A549 (cell line): ENCODE data around the gene BBIP1. TPM values are rescaled to one million over a fixed set of nuclear protein-coding genes. Genes with fewer than 3 reads are reported as not detected.

Source experiments
- ATAC-seq, 2 experiments: fragments of 200-7000 bp in 1 of 2; fragments of >200 bp in 1 of 2; cut with Nextera tagmentation in 1 of 2; cut with Tn5 transposase in 1 of 2; 3 replicates each; pipeline versions ENCODE4 v1.8.0 to v1.9.1; 2018 to 2020; ENCODE audit warnings: mild to moderate bottlenecking in 1 of 2, moderate library complexity in 1 of 2
- CTCF ChIA-PET: fragments of 300-600 bp; sonication (Branson Sonifier 250); formaldehyde crosslinking; extraction: SDS; loops from one replicate; lab custom pipeline; 2021; ENCODE audit warnings: antibody characterized with exemption, inconsistent platforms; lab: Yijun Ruan, JAX
- POLR2A ChIA-PET: fragments of 350-600 bp; formaldehyde crosslinking; extraction: SDS; loops from one replicate; lab custom pipeline; 2021; ENCODE audit warnings: antibody characterized with exemption, inconsistent platforms; lab: Yijun Ruan, JAX
- DNase-seq, 2 experiments: peaks; one replicate each; pipeline versions ENCODE4 v3.0.0 to v3.0.0-alpha.2; 2011 to 2016; ENCODE audit warnings: low read depth in 1 of 2, low spot score in 1 of 2
- FAIRE-seq: peaks from 2 replicates; lab custom pipeline; 2011; peaks lifted over from hg19 to GRCh38; lab: Jason Lieb, UNC
- H3K27ac ChIP-seq, 2 experiments: fragments of >200 bp; sonication (Bioruptor Twin); formaldehyde crosslinking; 3 replicates each; pipeline ENCODE4 v1.5.1; 2016 to 2017
- H3K4me1 ChIP-seq: fragments of >200 bp; sonication (Bioruptor Twin); formaldehyde crosslinking; 3 replicates; pipeline ENCODE4 v1.6.1; 2016
- H3K4me2 ChIP-seq: fragments of >200 bp; sonication (Bioruptor Twin); formaldehyde crosslinking; 3 replicates; pipeline ENCODE4 v1.6.1; 2016
- H3K4me3 ChIP-seq: fragments of >200 bp; sonication (Bioruptor Twin); formaldehyde crosslinking; 3 replicates; pipeline ENCODE4 v1.5.1; 2016
- H3K9me3 ChIP-seq: fragments of >200 bp; sonication (Bioruptor Twin); formaldehyde crosslinking; 3 replicates; pipeline ENCODE4 v1.6.1; 2016
- ATOH8 ChIP-seq: fragments of 250-450 bp; sonication (Bioruptor Pico); IDR thresholded peaks from 2 replicates; pipeline ENCODE4 v1.5.0; 2020; ENCODE audit warnings: low read depth, mild to moderate bottlenecking, moderate library complexity
- BCL3 ChIP-seq: fragments of >200 bp; sonication (Bioruptor Twin); formaldehyde crosslinking; IDR thresholded peaks from 3 replicates; pipeline ENCODE4 v1.6.1; 2016
- BHLHE40 ChIP-seq: IDR thresholded peaks from 2 replicates; pipeline ENCODE4 v1.6.1; 2012; ENCODE audit warnings: low read depth, low read length, inconsistent platforms
- CEBPB ChIP-seq, 2 experiments: fragments of >200 bp in 1 of 2; sonication (Bioruptor Twin) in 1 of 2; formaldehyde crosslinking in 1 of 2; IDR thresholded peaks; 2 replicates each; pipeline ENCODE4 v1.6.1; 2012 to 2016
- CHD4 ChIP-seq: fragments of 200-600 bp; sonication (generic); IDR thresholded peaks from 2 replicates; pipeline ENCODE4 v1.6.1; 2016; ENCODE audit warnings: antibody characterized with exemption, mild to moderate bottlenecking, borderline replicate concordance
- CTCF ChIP-seq: fragments of >200 bp; sonication (Bioruptor Twin); formaldehyde crosslinking; IDR thresholded peaks from 3 replicates; pipeline ENCODE4 v1.5.1; 2016
- ELK1 ChIP-seq: fragments of 150-350 bp; IDR thresholded peaks from 2 replicates; pipeline ENCODE4 v1.6.1; 2014; ENCODE audit warnings: low read depth, mild to moderate bottlenecking, low read length
- EP300 ChIP-seq, 2 experiments: fragments of >200 bp; sonication (Bioruptor Twin); formaldehyde crosslinking; IDR thresholded peaks; 2 replicates in 1 of 2; 3 replicates in 1 of 2; pipeline ENCODE4 v1.6.1; 2016 to 2017
- ESRRA ChIP-seq: fragments of 150-350 bp; IDR thresholded peaks from 2 replicates; pipeline ENCODE4 v1.6.1; 2014; ENCODE audit warnings: mild to moderate bottlenecking, low read length, borderline replicate concordance
- FOXS1 ChIP-seq: fragments of 250-450 bp; sonication (Bioruptor Pico); IDR thresholded peaks from 2 replicates; pipeline ENCODE4 v1.5.0; 2020; ENCODE audit warnings: mild to moderate bottlenecking, moderate library complexity
- GATA3 ChIP-seq: IDR thresholded peaks from 2 replicates; pipeline ENCODE4 v1.6.1; 2012; ENCODE audit warnings: borderline replicate concordance
- HOXA7 ChIP-seq: fragments of 250-450 bp; sonication (Bioruptor Pico); IDR thresholded peaks from 2 replicates; pipeline ENCODE4 v1.5.0; 2020; ENCODE audit warnings: mild to moderate bottlenecking, moderate library complexity
- JUN ChIP-seq, 2 experiments: fragments of >200 bp; sonication (Bioruptor Twin); formaldehyde crosslinking; IDR thresholded peaks; 2 replicates in 1 of 2; 3 replicates in 1 of 2; pipeline ENCODE4 v1.6.1; 2016 to 2017
- KDM1A ChIP-seq: fragments of 200-600 bp; sonication (generic); IDR thresholded peaks from 2 replicates; pipeline ENCODE4 v1.6.1; 2016; ENCODE audit warnings: low read depth, mild to moderate bottlenecking
- MAZ ChIP-seq: fragments of 150-350 bp; IDR thresholded peaks from 2 replicates; pipeline ENCODE4 v1.6.1; 2014; ENCODE audit warnings: antibody characterized with exemption, low read depth, low read length, borderline replicate concordance
- NFE2L2 ChIP-seq: fragments of 150-350 bp; conservative IDR thresholded peaks from 2 replicates; pipeline ENCODE4 v1.6.1; 2014; ENCODE audit warnings: low read length
- NPAS2 ChIP-seq: fragments of 250-450 bp; sonication (Bioruptor Pico); IDR thresholded peaks from 2 replicates; pipeline ENCODE4 v1.8.0; 2022; ENCODE audit warnings: mild to moderate bottlenecking, moderate library complexity, borderline replicate concordance
- PBX3 ChIP-seq: IDR thresholded peaks from 2 replicates; pipeline ENCODE4 v1.6.1; 2012
- PHF8 ChIP-seq: fragments of 200-600 bp; sonication (generic); IDR thresholded peaks from 2 replicates; pipeline ENCODE4 v1.6.1; 2016; ENCODE audit warnings: low read depth, mild to moderate bottlenecking, antibody characterized with exemption, moderate library complexity, borderline replicate concordance
- RARB ChIP-seq: fragments of 250-450 bp; sonication (Bioruptor Pico); IDR thresholded peaks from 2 replicates; pipeline ENCODE4 v1.8.0; 2021; ENCODE audit warnings: mild to moderate bottlenecking, moderate library complexity
- RCOR1 ChIP-seq: fragments of 150-350 bp; IDR thresholded peaks from 2 replicates; pipeline ENCODE4 v1.6.1; 2014; ENCODE audit warnings: antibody characterized with exemption, low read length, low read depth
- REST ChIP-seq: fragments of 200-600 bp; sonication (generic); IDR thresholded peaks from 2 replicates; pipeline ENCODE4 v1.6.1; 2016; ENCODE audit warnings: antibody characterized with exemption, mild to moderate bottlenecking, moderate library complexity
- RNF2 ChIP-seq: fragments of 200-600 bp; sonication (generic); IDR thresholded peaks from 2 replicates; pipeline ENCODE4 v1.6.1; 2016; ENCODE audit warnings: low read depth, mild to moderate bottlenecking, antibody characterized with exemption, moderate library complexity, borderline replicate concordance
- TFCP2L1 ChIP-seq: fragments of 250-450 bp; sonication (Bioruptor Pico); IDR thresholded peaks from 2 replicates; pipeline ENCODE4 v1.5.0; 2021; ENCODE audit warnings: mild to moderate bottlenecking
- USF2 ChIP-seq: fragments of 450-650 bp; IDR thresholded peaks from 2 replicates; pipeline ENCODE4 v1.6.1; 2014; ENCODE audit warnings: antibody characterized with exemption
- ZC3H11A ChIP-seq: fragments of 450-650 bp; IDR thresholded peaks from 2 replicates; pipeline ENCODE4 v1.6.1; 2014; ENCODE audit warnings: antibody characterized with exemption, mild to moderate bottlenecking
- ZNF302 ChIP-seq: fragments of 250-450 bp; sonication (Bioruptor Pico); IDR thresholded peaks from 2 replicates; pipeline ENCODE4 v1.9.0; 2021; ENCODE audit warnings: inconsistent platforms, mild to moderate bottlenecking, moderate library complexity
- ZSCAN20 ChIP-seq: fragments of 250-450 bp; sonication (Bioruptor Pico); IDR thresholded peaks from 2 replicates; pipeline ENCODE4 v1.8.0; 2022; ENCODE audit warnings: mild to moderate bottlenecking, moderate library complexity
- WGBS: methylation state at CpG from one replicate; pipeline ENCODE4 v1.1.6; 2017; ENCODE audit errors: missing lambda C conversion rate; 5-methylcytosine and 5-hydroxymethylcytosine counted together
- polyA plus RNA-seq, 4 experiments: library from polyadenylated mRNA; depleted of rRNA in 3 of 4; stranded (reverse); fragments of >200 nt; fragmentation: RNase III in 1 of 4; extraction: RNeasy Plus Mini Kit Qiagen cat#74134 plus additional on column Dnase treatment in 1 of 4; gene quantifications; 2 replicates in 3 of 4; 3 replicates in 1 of 4; pipeline ENCODE4 v1.2.3, GENCODE V29; 2011 to 2017

The BBIP1 gene
- polyA plus RNA-seq, 2 of the 4 experiments (the other 2 are of a cell fraction) = 57.2 to 83.4 TPM

GRCh38 chr10:110951381-110951780 is 32.4 kb upstream of the BBIP1 start:
- no peak for ATAC-seq
- FAIRE-seq = no peak
- Histone ChIP-seq H3K9me3 (no peaks in the 10 kb centered on the region), H3K27ac (no peak overlapping the region), H3K4me3 (no peak overlapping the region), H3K4me1 (no peaks in the 10 kb centered on the region), H3K4me2 (no peak overlapping the region)
- POLR2A ChIA-PET = no interaction called here
- WGBS = 92% methylated on average over 4 of the region's 4 CpGs
- no peak for TF ChIP-seq BHLHE40
- TF ChIP-seq ZC3H11A = no peak
- TF ChIP-seq FOXS1 (CRISPR knock-in tag) = no peak
- no peak for TF ChIP-seq BCL3
- TF ChIP-seq CHD4 = no peak
- no peak for TF ChIP-seq GATA3
- no peak for TF ChIP-seq EP300 (IDR thresholded peaks at IDR 0.05)
- no peak for TF ChIP-seq TFCP2L1 (CRISPR knock-in tag)
- no peak for TF ChIP-seq ZNF302 (CRISPR knock-in tag)
- TF ChIP-seq JUN (IDR thresholded peaks at IDR 0.05) = no peak
- TF ChIP-seq CEBPB (IDR thresholded peaks at IDR 0.05) = no peak
- no peak for TF ChIP-seq HOXA7 (CRISPR knock-in tag)
- TF ChIP-seq PHF8 = no peak
- no peak for TF ChIP-seq RARB (CRISPR knock-in tag)
- TF ChIP-seq NPAS2 (CRISPR knock-in tag) = no peak
- TF ChIP-seq ELK1 = no peak
- CTCF ChIA-PET = no interaction called here
- DNase-seq = no peak

- no peak for FAIRE-seq
- ChIA-PET CTCF (no interaction called here), POLR2A (no interaction called here)
- no peak for TF ChIP-seq RNF2
- no peak for TF ChIP-seq CEBPB (IDR thresholded peaks at IDR 0.05)
- no peak for TF ChIP-seq KDM1A
- no peak for TF ChIP-seq REST
- no peak for TF ChIP-seq ATOH8 (CRISPR knock-in tag)
- TF ChIP-seq MAZ = no peak
- no peak for TF ChIP-seq ZSCAN20 (CRISPR knock-in tag)
- TF ChIP-seq USF2 = no peak
- TF ChIP-seq CTCF = no peak
- TF ChIP-seq RCOR1 = no peak
- no peak for TF ChIP-seq ESRRA
- TF ChIP-seq TFCP2L1 (CRISPR knock-in tag) = no peak
- TF ChIP-seq NFE2L2 = no peak
- no peak for TF ChIP-seq GATA3
- no peak for TF ChIP-seq PBX3
Observed at GRCh38 chr10:110947061-110947595, 28.1 kb upstream of the BBIP1 start.

More at GRCh38 chr10:110947061-110947595, 28.1 kb upstream of the BBIP1 start:
- H3K4me3 ChIP-seq = no peak overlapping the region
- H3K9me3 ChIP-seq = no peaks in the 10 kb centered on the region
- 99% methylated on average over 2 of the region's 4 CpGs for WGBS
- H3K4me1 ChIP-seq = no peaks in the 10 kb centered on the region
- DNase-seq (no peak), ATAC-seq (no peak)
- H3K27ac ChIP-seq = no peak overlapping the region
- no peak overlapping the region for H3K4me2 ChIP-seq
